ENCODE data around the gene KLF9. TPM values are rescaled to one million over a fixed set of nuclear protein-coding genes. Genes with fewer than 3 reads are reported as not detected.

Gene KLF9
- total RNA-seq, 1 experiment from 2014 or later: 0.44 TPM

DNA sequence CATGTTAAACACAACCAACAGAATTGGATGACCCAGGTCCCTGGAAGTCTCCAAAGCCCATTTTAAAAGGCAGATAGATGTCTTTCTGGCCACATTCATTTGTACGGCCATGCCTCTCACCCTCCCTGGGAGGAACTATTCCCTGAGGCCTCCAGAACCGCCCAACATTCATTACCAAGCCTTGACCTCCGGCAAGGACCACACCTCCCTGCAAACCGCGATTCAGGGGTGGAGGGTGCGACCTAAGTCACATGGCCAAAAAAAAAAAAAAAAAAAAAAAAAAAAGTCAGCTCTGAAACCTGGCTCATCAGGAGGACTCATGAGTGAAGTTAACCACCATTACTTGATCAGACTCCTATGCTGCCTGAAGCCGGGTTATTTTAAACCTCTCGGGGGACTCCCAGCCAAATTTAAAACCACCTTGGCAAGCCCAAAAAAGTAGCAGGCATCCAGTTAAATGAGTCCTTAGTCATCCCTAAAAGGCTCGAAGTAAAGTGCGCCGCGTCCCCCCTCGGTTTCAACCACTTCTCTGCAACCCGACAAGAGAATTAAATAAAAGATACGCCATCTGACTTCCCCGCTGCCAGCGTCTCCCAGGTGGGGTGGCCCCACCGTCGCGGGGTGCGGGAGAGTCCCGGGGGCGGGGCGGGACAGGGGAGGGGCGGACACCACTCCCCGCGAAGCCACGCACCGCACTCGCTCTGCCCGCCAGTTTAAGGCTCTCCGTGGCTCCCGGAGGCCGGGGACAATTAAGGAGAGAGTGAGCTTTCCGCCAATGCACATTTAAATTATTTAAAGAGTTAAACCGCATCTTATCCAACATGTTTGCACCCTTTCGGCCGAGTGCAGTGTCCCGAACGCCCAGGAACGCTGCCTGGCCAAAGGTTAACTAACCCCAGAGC lies 2.3 kb downstream of the KLF9 start:
- no peaks in the 10 kb centered on the region for H3K9me2 ChIP-seq (replicated peaks; ENCODE audit: low read length)
- peaks cover 47% of the 10 kb centered on the region for H3K27me3 ChIP-seq (ENCODE audit: low read length)
- no peak overlapping the region for H3K9ac ChIP-seq (ENCODE audit: low read length)
- peak overlapping the region; percentile 78 for H3K4me2 ChIP-seq (ENCODE audit: low read length)
- DNase-seq (no peak), ATAC-seq (no peak)
- H3K79me2 ChIP-seq (ENCODE audit: low read length): no peaks in the 10 kb centered on the region
- TF ChIP-seq EZH2 (IDR thresholded peaks at IDR 0.05; ENCODE audit: low read length, unreplicated experiment) (no peak), EZH2phosphoT487 (IDR thresholded peaks at IDR 0.05; ENCODE audit: borderline replicate concordance, low read length) (no peak)
- TF ChIP-seq, protein P1, sequence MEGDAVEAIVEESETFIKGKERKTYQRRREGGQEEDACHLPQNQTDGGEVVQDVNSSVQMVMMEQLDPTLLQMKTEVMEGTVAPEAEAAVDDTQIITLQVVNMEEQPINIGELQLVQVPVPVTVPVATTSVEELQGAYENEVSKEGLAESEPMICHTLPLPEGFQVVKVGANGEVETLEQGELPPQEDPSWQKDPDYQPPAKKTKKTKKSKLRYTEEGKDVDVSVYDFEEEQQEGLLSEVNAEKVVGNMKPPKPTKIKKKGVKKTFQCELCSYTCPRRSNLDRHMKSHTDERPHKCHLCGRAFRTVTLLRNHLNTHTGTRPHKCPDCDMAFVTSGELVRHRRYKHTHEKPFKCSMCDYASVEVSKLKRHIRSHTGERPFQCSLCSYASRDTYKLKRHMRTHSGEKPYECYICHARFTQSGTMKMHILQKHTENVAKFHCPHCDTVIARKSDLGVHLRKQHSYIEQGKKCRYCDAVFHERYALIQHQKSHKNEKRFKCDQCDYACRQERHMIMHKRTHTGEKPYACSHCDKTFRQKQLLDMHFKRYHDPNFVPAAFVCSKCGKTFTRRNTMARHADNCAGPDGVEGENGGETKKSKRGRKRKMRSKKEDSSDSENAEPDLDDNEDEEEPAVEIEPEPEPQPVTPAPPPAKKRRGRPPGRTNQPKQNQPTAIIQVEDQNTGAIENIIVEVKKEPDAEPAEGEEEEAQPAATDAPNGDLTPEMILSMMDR (conservative IDR thresholded peaks at IDR 0.05; ENCODE audit: low read depth, low read length): no peak
- ChIA-PET POLR2A (ENCODE audit: unreplicated experiment) (no interaction called here), CTCF (no interaction called here)
- no peak overlapping the region for H3K27ac ChIP-seq (ENCODE audit: low read length)
- no TSS peak for BruUV-seq (replicated peaks)
- H3K9me3 ChIP-seq (ENCODE audit: low read length): no peaks in the 10 kb centered on the region
- no peaks in the 10 kb centered on the region for H3F3A ChIP-seq (ENCODE audit: low read length, unreplicated experiment)
- no peaks in the 10 kb centered on the region for H4K20me1 ChIP-seq (ENCODE audit: low read length)
- peak overlapping the region; percentile 59 for H3K4me3 ChIP-seq (ENCODE audit: low read length)
- no peaks in the 10 kb centered on the region for H3K36me3 ChIP-seq (ENCODE audit: low read depth, low read length)
- intact Hi-C loops (cut with micrococcal nuclease): no loop called here
- peak overlapping the region; percentile 50; the same call in 1 of the 2 replicates for H2AFZ ChIP-seq (ENCODE audit: low read length)
- peaks cover 6% of the 10 kb centered on the region; the same call in 1 of the 2 replicates for H3K4me1 ChIP-seq (ENCODE audit: insufficient read depth, low read length)

DNA sequence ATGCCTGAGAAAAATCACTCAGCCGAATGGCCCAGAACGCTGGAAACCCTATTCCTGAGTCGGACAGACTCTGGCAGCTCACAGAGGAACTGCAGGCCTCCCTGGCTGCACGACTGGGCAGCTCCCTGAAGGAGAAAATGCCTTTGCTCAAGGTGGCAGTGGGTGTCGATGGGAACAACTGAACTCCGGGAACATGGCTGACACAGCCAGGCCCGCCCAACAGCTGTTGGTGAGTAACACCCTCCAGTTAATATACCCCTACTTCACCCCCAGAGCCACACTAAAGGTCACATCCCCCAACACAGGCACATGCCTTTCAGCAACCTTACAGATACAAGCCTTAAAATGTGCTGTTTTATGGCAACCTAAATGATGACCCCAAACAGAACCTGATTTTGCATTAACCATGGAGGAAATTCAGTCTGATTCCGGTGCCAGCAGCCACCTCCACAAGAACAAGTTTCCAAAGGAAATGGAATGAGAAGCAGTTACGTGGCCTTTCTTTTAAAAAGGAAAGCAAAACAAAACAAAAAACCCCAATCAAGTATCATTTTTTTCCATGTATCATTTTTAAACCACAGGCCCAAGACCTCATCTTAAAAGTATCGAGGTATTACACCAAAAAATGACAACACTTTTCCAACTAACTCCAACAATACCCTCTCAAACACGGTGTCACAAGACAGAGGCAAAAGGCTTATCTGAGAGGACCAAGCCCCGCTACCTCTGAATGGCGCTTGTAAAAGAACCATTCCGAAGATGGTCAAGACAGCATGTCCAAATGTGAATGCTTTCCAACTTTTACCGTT lies 3.1 kb downstream of the KLF9 start:
- intact Hi-C loops (cut with micrococcal nuclease): no loop called here
- TF ChIP-seq, protein P1 (conservative IDR thresholded peaks at IDR 0.05; ENCODE audit: low read depth, low read length): no peak
- no peak for TF ChIP-seq EZH2phosphoT487 (IDR thresholded peaks at IDR 0.05; ENCODE audit: borderline replicate concordance, low read length)
- TF ChIP-seq EZH2 (IDR thresholded peaks at IDR 0.05; ENCODE audit: low read length, unreplicated experiment): no peak
- Histone ChIP-seq H3K27me3 (ENCODE audit: low read length) (peaks cover 47% of the 10 kb centered on the region), H3K36me3 (ENCODE audit: low read depth, low read length) (no peaks in the 10 kb centered on the region), H2AFZ (ENCODE audit: low read length) (no peak overlapping the region), H3K79me2 (ENCODE audit: low read length) (no peaks in the 10 kb centered on the region), H3K9me2 (replicated peaks; ENCODE audit: low read length) (no peaks in the 10 kb centered on the region), H3K4me1 (ENCODE audit: insufficient read depth, low read length) (peaks cover 6% of the 10 kb centered on the region; the same call in 1 of the 2 replicates), H3K9me3 (ENCODE audit: low read length) (no peaks in the 10 kb centered on the region), H3K27ac (ENCODE audit: low read length) (no peak overlapping the region), H3K4me3 (ENCODE audit: low read length) (no peak overlapping the region), H3F3A (ENCODE audit: low read length, unreplicated experiment) (no peaks in the 10 kb centered on the region), H3K4me2 (ENCODE audit: low read length) (no peak overlapping the region), H3K9ac (ENCODE audit: low read length) (no peak overlapping the region), H4K20me1 (ENCODE audit: low read length) (no peaks in the 10 kb centered on the region)
- no TSS peak for BruUV-seq (replicated peaks)
- ATAC-seq (no peak), DNase-seq (no peak)
- POLR2A ChIA-PET (ENCODE audit: unreplicated experiment): no interaction called here
- CTCF ChIA-PET: no interaction called here
